GM18868 (cell line): ENCODE measurements around the gene MARCO.
"Not testable (repeated sequence)": the region's sequence is repeated elsewhere in the genome, so short reads cannot be mapped to it uniquely, and the experiment has no call there.

Source experiments
- ATAC-seq: cut with Tn5 transposase; IDR thresholded peaks from one replicate; pipeline ENCODE4 v1.9.1; 2021; ENCODE audit warnings: mild to moderate bottlenecking, moderate library complexity; ENCODE audit not compliant: unreplicated experiment

The MARCO gene

GRCh38 chr2:118925981-118926380, 16.0 kb upstream of the MARCO start:
- no peak for ATAC-seq

GRCh38 chr2:118929059-118929458, 12.9 kb upstream of the MARCO start:
- no peak for ATAC-seq

- no peak for ATAC-seq
Observed at GRCh38 chr2:118932949-118933348, 9.0 kb upstream of the MARCO start.

- no peak for ATAC-seq
Observed at GRCh38 chr2:118936306-118936705, 5.7 kb upstream of the MARCO start.

- ATAC-seq, result no peak
Observed at GRCh38 chr2:118936936-118937335, 5.1 kb upstream of the MARCO start.

- ATAC-seq, result no peak
Observed at GRCh38 chr2:118937817-118938216, 4.2 kb upstream of the MARCO start.

GRCh38 chr2:118939994-118940393, 2.0 kb upstream of the MARCO start:
- no peak for ATAC-seq

- no peak for ATAC-seq
Observed at GRCh38 chr2:118940486-118941120, 1.4 kb upstream of the MARCO start.

GRCh38 chr2:118943286-118943685, 1.3 kb downstream of the MARCO start:
- no peak for ATAC-seq

GRCh38 chr2:118945881-118946280, 3.9 kb downstream of the MARCO start:
- no peak for ATAC-seq

- ATAC-seq, result not testable (repeated sequence)
Observed at GRCh38 chr2:118948266-118948665, 6.3 kb downstream of the MARCO start.

- ATAC-seq, result no peak
Observed at GRCh38 chr2:118954297-118955060, 12.5 kb downstream of the MARCO start.

- ATAC-seq, result no peak
Observed at GRCh38 chr2:118965737-118966136, 23.7 kb downstream of the MARCO start.

- ATAC-seq, result no peak
Observed at GRCh38 chr2:118967124-118967880, 25.3 kb downstream of the MARCO start.

- no peak for ATAC-seq
Observed at GRCh38 chr2:118968042-118968441, 26.0 kb downstream of the MARCO start.

- ATAC-seq, result no peak
Observed at GRCh38 chr2:118968961-118969733, 27.2 kb downstream of the MARCO start.

GRCh38 chr2:118969734-118970395, 27.9 kb downstream of the MARCO start:
- ATAC-seq, result no peak

GRCh38 chr2:118970396-118971135, 28.6 kb downstream of the MARCO start:
- ATAC-seq, result no peak

- ATAC-seq, result no peak
Observed at GRCh38 chr2:118971245-118972122, 29.5 kb downstream of the MARCO start.
